Osteoblast (primary cell): ENCODE data around the gene KYAT1. TPM values are rescaled to one million over a fixed set of nuclear protein-coding genes. Genes with fewer than 3 reads are reported as not detected.

Source experiments
- DNase-seq: peaks from one replicate; pipeline ENCODE4 v3.0.0; 2011; ENCODE audit warnings: low spot score, mixed read lengths; ENCODE audit not compliant: insufficient read length; ENCODE audit errors: missing footprints
- H2AFZ ChIP-seq: 2 replicates; pipeline ENCODE4 v1.6.0; 2011; ENCODE audit warnings: mild to moderate bottlenecking, low read length
- H3K27ac ChIP-seq: 2 replicates; pipeline ENCODE4 v1.5.1; 2011; ENCODE audit warnings: mild to moderate bottlenecking, low read depth, low read length, moderate library complexity
- H3K27me3 ChIP-seq: 2 replicates; pipeline ENCODE4 v1.6.0; 2012; ENCODE audit warnings: mild to moderate bottlenecking, control low read depth, inconsistent platforms, low read length, moderate library complexity; ENCODE audit not compliant: insufficient read depth
- H3K36me3 ChIP-seq: 2 replicates; pipeline ENCODE4 v1.5.1; 2011; ENCODE audit warnings: mild to moderate bottlenecking, low read length, control low read depth, moderate library complexity; ENCODE audit not compliant: insufficient read depth
- H3K4me1 ChIP-seq: 2 replicates; pipeline ENCODE4 v1.5.1; 2011; ENCODE audit warnings: mild to moderate bottlenecking, low read length, control low read depth, moderate library complexity; ENCODE audit not compliant: insufficient read depth
- H3K4me2 ChIP-seq: 2 replicates; pipeline ENCODE4 v1.6.0; 2011; ENCODE audit warnings: mild to moderate bottlenecking, low read length; ENCODE audit not compliant: insufficient read depth
- H3K4me3 ChIP-seq: fragments of 200-600 bp; sonication (generic); 3 replicates; pipeline ENCODE4 v1.5.1; 2012; ENCODE audit warnings: mild to moderate bottlenecking, low read length, inconsistent platforms; ENCODE audit not compliant: insufficient read depth
- H3K79me2 ChIP-seq: 2 replicates; pipeline ENCODE4 v1.6.0; 2012; ENCODE audit warnings: mild to moderate bottlenecking, low read length, control low read depth, inconsistent platforms; ENCODE audit not compliant: insufficient read depth
- H3K9me3 ChIP-seq: 2 replicates; pipeline ENCODE4 v1.5.1; 2011; ENCODE audit warnings: low read depth, low read length, control low read depth
- H4K20me1 ChIP-seq: 2 replicates; pipeline ENCODE4 v1.6.0; 2012; ENCODE audit warnings: mild to moderate bottlenecking, low read length, control low read depth; ENCODE audit not compliant: insufficient read depth
- CTCF ChIP-seq: IDR thresholded peaks from 2 replicates; pipeline ENCODE4 v1.5.1; 2011; ENCODE audit warnings: mild to moderate bottlenecking, low read depth, low read length, moderate library complexity; ENCODE audit errors: extremely low read depth
- total RNA-seq: library from RNA; depleted of rRNA; stranded (reverse); fragments of >200 nt; gene quantifications from 2 replicates; pipeline ENCODE4 v1.2.3, GENCODE V29; 2012

The KYAT1 gene
- total RNA-seq, 1 donor = 3.3 TPM

GRCh38 chr9:128908372-128908771 lies 26.6 kb upstream of the KYAT1 start:
- H3K4me2 ChIP-seq = no peak overlapping the region
- H3K36me3 ChIP-seq = peaks cover 34% of the 10 kb centered on the region
- H3K9me3 ChIP-seq = no peaks in the 10 kb centered on the region
- no peak overlapping the region for H2AFZ ChIP-seq
- H3K4me1 ChIP-seq = peaks cover 23% of the 10 kb centered on the region
- peaks cover 6% of the 10 kb centered on the region for H4K20me1 ChIP-seq
- peaks cover 61% of the 10 kb centered on the region for H3K79me2 ChIP-seq
- no peaks in the 10 kb centered on the region for H3K27me3 ChIP-seq
- H3K4me3 ChIP-seq = no peak overlapping the region
- DNase-seq = peak; percentile 37
- H3K27ac ChIP-seq = no peak overlapping the region
- TF ChIP-seq CTCF = no peak

- Histone ChIP-seq H3K79me2 (peaks cover 61% of the 10 kb centered on the region), H4K20me1 (peaks cover 6% of the 10 kb centered on the region), H3K27ac (no peak overlapping the region), H3K36me3 (peaks cover 37% of the 10 kb centered on the region), H3K4me2 (no peak overlapping the region), H3K9me3 (no peaks in the 10 kb centered on the region), H3K27me3 (no peaks in the 10 kb centered on the region), H3K4me1 (peaks cover 6% of the 10 kb centered on the region), H2AFZ (no peak overlapping the region), H3K4me3 (no peak overlapping the region)
- DNase-seq = no peak
- no peak for TF ChIP-seq CTCF
These were observed 25.0 kb upstream of the KYAT1 start for GRCh38 chr9:128906741-128907140.

GRCh38 chr9:128905964-128906363 lies 24.2 kb upstream of the KYAT1 start:
- H3K4me2 ChIP-seq = no peak overlapping the region
- no peak overlapping the region for H2AFZ ChIP-seq
- TF ChIP-seq CTCF = no peak
- no peaks in the 10 kb centered on the region for H3K9me3 ChIP-seq
- H3K36me3 ChIP-seq = peaks cover 39% of the 10 kb centered on the region
- peaks cover 6% of the 10 kb centered on the region for H4K20me1 ChIP-seq
- no peak overlapping the region for H3K4me3 ChIP-seq
- H3K4me1 ChIP-seq = no peaks in the 10 kb centered on the region
- DNase-seq = peak; percentile 48
- H3K27me3 ChIP-seq = no peaks in the 10 kb centered on the region
- H3K27ac ChIP-seq = no peak overlapping the region
- peaks cover 62% of the 10 kb centered on the region for H3K79me2 ChIP-seq

- H3K27me3 ChIP-seq = no peaks in the 10 kb centered on the region
- H3K4me1 ChIP-seq = peaks cover 6% of the 10 kb centered on the region
- no peak overlapping the region for H3K4me3 ChIP-seq
- peaks cover 58% of the 10 kb centered on the region for H3K79me2 ChIP-seq
- H3K27ac ChIP-seq = peak overlapping the region; percentile 42
- H4K20me1 ChIP-seq = peaks cover 5% of the 10 kb centered on the region
- peak; percentile 50 for DNase-seq
- no peak for TF ChIP-seq CTCF
- no peak overlapping the region for H3K4me2 ChIP-seq
- H2AFZ ChIP-seq = no peak overlapping the region
- H3K36me3 ChIP-seq = peaks cover 30% of the 10 kb centered on the region
- no peaks in the 10 kb centered on the region for H3K9me3 ChIP-seq
These were observed 22.3 kb upstream of the KYAT1 start for GRCh38 chr9:128903871-128904620.
